Stromal cell of bone marrow (primary cell): Measurements from ENCODE around the gene FADS1.

ENCODE experiments used
- DNase-seq: peaks from one replicate; pipeline ENCODE4 v3.0.0-alpha.2; 2012; ENCODE audit warnings: low read depth

The FADS1 gene

DNA sequence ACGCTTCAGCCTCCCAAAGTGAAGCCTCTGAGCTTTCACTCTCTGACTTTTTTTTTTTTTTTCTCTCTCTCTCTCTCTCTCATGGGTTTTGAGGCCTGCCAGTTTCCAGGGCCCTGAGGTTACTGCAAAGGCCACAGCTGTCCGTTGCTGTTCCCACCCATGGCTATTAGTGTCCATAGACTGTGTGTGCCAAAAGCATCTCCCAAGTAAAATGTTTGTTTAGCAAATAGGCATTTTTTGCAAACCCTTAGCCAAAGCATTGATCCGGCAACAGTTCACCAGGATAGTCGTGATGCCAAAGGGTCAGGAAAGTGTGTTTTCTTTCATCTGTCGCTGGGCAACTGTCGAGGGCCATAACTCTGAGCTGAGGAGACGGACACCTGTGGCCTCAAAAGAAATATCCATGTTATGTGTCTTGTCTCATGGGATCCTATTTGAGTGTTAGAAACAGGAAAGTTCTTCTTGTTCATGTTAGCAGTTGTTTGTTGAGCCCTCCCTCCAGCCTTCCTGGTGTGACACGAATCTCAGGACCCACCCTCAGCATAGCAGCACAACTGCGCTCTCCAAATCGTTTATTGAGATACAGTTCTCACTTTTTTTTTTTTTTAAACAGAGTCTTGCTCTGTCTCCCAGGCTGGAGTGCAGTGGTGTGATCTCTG, 29.7 kb upstream of the FADS1 start:
- DNase-seq = no peak

GRCh38 chr11:61844909-61845565, 28.2 kb upstream of the FADS1 start:
- no peak for DNase-seq

- no peak for DNase-seq
Measured at GRCh38 chr11:61842528-61842820, 25.7 kb upstream of the FADS1 start.

DNA sequence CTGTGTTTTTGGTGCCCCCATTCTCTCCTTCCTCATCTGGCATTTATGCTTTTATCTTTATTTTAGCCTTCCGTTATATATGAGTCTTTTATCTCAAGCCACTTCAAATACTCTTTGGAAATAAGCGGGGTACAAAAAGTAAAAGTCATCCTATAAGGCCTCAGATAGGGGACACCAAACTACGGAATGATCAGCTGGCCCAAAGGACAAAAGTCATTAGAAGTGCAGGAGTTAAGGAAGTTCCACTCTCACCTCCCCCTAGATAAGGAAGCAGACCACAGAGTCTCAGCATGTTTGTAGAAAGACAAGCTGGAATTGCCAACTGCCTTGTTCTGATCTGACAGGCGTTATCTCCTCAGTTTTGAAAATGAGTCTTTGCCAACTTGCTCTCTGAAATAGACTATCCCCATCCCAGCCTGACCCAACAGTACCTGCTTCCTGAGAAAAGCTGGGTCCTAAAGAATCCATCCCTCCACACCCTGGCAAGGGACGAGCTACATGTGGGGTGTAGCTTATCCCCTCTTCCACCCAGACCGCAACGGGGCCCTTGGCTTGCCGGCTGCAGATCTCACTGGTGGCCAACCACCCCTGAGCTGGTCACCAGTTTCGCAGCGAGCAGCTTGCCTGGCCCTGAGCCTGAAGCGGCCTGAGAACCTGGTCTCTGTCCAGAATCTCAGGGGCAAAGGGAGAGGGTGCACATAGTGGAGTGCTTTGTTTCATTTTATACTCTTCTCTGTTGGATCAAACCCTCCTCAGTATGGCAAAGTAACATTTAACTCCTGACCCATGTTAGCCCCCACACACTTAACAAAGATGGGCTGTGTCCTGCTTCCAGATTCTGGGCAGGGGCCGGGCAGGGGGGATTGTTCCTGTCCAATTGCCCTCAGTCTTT, 25.1 kb upstream of the FADS1 start:
- no peak for DNase-seq

DNA sequence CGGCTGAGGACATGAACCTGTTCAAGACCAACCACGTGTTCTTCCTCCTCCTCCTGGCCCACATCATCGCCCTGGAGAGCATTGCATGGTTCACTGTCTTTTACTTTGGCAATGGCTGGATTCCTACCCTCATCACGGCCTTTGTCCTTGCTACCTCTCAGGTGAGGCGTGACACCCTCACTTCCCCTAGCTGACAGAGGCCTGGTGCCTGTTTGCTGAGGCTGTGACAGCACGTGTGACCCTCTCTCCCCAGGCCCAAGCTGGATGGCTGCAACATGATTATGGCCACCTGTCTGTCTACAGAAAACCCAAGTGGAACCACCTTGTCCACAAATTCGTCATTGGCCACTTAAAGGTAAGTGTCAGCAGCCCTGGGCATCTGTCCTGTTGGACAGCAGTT, 23.6 kb upstream of the FADS1 start:
- DNase-seq = no peak

GRCh38 chr11:61839742-61840141, 22.9 kb upstream of the FADS1 start:
- DNase-seq = no peak

GRCh38 chr11:61838921-61839320, 22.1 kb upstream of the FADS1 start:
- DNase-seq = no peak

DNA sequence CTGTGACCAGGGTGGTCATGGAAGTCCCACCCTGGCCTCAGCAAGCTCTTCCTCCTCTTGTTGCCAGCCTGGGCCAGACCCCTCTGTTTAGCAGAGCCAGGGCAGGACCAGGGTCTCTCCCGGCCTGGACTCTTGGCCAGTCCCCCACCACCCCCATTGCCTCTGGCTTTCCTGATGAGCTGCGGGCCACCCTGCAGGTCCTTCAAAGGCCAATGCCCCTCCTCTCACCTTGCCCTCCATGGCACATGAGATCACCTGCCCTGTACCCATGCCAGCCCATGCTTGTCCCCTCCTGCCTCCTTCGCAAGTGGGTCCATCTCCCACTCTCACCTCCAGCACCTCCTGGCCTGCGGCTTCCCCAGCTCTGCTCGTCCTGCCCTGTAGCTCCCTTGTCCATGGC, 21.7 kb upstream of the FADS1 start:
- DNase-seq = no peak

GRCh38 chr11:61837411-61838005, 20.7 kb upstream of the FADS1 start:
- DNase-seq = no peak

DNA sequence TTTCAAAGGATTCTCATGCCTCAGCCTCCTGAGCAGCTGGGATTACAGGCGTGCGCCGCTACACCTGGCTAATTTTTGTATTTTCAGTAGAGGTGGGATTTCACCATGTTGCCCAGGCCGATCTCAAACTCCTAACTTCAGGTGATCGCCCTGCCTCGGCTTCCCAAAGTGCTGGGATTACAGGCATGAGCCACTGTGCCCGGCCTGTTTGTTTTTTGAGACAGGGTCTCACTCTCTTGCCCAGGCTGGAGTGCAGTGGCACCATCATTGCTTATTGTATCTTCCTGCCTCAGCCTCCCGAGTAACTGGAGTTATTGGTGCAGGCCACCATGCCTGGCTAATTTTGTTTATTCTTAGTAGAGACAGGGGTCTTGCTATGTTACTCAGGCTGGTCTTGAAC, 19.4 kb upstream of the FADS1 start:
- no peak for DNase-seq

GRCh38 chr11:61834278-61835048, 17.7 kb upstream of the FADS1 start:
- no peak for DNase-seq

GRCh38 chr11:61833926-61834277, 17.1 kb upstream of the FADS1 start:
- DNase-seq = no peak

DNA sequence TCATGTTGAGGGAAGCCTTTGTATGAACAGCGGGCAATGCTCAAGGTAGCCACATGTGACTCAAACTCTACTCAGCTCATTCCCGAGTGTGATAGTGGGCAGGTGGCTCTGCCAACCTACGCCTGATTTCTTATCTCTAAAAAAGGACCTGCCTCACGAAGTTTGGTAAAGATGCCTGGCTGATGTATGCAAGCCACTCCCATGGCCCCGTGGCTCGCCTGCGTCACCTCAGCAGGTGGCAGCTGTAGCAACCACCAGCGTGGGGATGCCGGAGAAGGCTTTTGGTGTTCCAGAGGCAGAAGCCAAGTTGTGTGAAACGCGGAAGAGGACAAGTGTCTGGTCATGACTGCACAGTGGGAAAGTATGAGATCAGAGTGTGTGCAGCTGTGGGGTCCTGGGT, 16.7 kb upstream of the FADS1 start:
- no peak for DNase-seq

DNA sequence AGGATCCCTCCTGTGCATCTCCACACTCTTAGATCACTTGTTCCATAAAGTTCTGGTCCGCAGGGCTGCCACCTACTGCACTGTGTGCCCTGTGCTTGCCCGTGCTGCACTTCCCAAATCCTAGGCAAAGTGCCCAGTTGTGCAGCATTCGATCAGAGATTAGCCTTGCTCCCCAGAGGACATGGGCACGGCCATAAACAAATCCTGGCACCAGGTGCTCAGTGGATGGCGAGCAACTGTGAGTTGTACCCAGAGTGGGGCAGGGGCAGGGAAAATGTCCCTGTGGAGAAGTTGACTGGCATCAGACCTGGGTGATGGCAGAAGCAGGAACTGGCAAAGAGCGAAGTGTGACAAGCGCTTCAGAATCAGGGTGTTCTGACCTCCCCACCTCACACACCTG, 16.0 kb upstream of the FADS1 start:
- DNase-seq = no peak

- DNase-seq = no peak
Measured at GRCh38 chr11:61832207-61832606, 15.4 kb upstream of the FADS1 start.

- no peak for DNase-seq
Measured at GRCh38 chr11:61830237-61831105, 13.7 kb upstream of the FADS1 start.

DNA sequence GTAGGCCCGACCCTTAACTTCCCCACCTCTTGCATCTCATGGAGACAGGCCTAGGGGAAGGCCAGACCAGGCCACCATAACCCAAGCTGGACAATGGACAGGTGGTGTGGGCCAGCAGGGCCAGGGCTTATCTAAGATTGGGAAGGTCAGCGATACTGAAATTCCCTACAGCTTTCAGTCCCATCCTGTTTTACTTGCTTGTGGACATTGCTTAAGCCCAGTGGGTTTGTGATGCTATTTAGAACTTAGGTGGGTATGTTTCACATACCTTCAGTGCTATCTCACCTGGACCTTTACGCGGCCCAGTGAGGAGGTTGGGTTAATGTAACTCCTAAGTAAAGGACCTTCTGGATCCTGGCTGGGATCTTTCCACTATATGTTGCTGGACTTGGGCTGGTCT, 13.0 kb upstream of the FADS1 start:
- no peak for DNase-seq

DNA sequence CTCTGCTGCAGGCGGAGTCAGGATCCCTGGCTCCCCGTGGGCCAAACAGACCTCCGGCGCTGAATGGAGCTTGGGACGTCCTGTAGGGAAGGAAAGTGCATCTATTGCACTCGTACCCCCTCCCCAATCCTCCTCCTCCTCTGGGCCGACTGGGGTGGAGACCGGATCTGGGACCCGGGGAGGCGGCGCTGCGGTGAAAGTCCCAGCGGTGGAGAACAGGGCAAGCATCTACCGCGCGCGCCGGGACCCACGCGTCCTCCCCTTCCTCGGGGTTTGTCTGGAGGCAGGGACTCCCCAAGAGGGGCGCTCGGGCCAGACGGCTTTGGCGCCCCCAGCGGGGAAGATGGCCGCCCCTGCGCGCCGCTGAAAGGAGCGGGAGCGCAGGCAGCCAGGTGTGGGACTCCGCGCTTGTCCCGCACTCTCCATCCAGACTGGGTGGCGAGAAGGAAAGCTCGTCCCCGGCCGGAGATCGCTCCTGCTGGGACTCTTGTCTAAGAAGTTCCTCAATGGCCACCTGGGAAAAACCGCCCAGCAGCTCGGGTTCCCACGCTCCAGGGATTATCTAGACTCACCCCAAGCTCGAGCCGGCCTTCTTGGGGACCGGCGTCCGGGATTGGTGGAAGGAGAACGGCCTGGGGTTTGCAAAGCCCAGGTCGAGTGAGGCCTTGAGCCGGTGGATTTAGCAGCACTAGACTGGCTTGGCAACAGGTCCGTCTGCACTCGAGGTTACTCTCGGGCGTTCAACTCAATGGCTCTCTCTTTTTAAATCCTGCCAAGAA, 12.0 kb upstream of the FADS1 start:
- DNase-seq = no peak

DNA sequence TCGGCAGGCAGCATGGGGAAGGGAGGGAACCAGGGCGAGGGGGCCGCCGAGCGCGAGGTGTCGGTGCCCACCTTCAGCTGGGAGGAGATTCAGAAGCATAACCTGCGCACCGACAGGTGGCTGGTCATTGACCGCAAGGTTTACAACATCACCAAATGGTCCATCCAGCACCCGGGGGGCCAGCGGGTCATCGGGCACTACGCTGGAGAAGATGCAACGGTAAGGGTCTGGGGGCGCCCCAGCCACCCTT, 11.5 kb upstream of the FADS1 start:
- DNase-seq = no peak

DNA sequence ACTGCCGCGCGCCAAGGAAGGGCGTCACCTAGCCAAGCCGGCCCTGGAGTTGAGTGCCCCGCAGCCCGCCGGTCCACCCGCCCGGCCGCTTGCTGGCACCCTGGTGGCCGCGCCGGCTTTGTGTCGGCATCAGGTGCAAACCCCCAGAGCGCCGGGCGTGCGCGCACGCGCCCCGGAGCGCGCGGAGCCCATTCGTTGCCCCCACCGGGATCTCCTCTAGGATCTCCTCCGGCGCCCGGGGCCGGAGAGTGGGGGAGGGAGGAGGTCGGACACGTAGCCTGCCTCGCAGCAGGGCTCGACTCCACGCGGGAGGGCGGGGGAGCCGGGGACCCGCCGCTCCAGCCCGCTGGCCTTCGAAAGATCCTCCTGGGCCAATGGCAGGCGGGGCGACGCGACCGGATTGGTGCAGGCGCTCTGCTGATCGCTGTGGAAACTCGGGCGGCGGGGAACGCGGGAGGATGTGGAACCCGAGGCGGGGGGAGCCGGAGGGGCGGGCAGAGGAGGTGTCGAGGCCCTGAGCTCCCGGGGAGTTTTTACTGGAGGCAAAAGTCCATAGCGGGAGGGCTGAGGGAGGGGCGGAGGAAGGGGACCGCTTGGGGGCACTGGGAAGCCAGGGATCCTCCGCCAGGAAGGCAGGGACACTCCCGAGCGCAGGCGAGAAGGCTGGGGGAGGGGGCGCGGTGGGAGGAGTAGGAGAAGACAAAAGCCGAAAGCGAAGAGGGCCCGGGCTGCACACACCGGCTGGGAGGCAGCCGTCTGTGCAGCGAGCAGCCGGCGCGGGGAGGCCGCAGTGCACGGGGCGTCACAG, 11.0 kb upstream of the FADS1 start, which contains the start of gene FADS2:
Gene FADS2, plus strand, starts transcription at position 730 of the 808 bp plus-strand sequence. CDS start 91 bp downstream, outside the sequence.
- peak; percentile 71 for DNase-seq
